ENCODE data around the gene CPEB4.

DNA sequence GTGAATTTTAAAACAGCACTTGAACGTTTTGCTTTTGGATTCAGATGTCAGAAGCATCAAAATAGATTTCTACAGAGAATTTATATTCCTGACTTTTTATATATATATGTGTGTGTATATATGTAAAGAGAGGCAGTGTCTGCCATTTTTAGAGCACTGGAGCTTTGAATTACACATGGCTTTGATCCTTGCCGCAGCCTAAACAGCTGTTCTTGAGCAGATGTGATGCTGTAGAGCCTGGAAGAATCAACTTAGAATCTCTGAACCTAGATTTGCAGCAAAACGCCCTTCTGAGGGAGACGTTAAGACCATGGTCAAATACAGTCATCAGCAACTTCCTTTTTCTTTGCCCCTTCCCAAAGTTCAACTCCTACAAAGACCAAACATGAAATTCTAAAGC is 79.1 kb downstream of the CPEB4 start:
- TF ChIP-seq, protein P1, sequence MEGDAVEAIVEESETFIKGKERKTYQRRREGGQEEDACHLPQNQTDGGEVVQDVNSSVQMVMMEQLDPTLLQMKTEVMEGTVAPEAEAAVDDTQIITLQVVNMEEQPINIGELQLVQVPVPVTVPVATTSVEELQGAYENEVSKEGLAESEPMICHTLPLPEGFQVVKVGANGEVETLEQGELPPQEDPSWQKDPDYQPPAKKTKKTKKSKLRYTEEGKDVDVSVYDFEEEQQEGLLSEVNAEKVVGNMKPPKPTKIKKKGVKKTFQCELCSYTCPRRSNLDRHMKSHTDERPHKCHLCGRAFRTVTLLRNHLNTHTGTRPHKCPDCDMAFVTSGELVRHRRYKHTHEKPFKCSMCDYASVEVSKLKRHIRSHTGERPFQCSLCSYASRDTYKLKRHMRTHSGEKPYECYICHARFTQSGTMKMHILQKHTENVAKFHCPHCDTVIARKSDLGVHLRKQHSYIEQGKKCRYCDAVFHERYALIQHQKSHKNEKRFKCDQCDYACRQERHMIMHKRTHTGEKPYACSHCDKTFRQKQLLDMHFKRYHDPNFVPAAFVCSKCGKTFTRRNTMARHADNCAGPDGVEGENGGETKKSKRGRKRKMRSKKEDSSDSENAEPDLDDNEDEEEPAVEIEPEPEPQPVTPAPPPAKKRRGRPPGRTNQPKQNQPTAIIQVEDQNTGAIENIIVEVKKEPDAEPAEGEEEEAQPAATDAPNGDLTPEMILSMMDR (IDR thresholded peaks at IDR 0.05): no peak
- no peak for TF ChIP-seq POLR2A (IDR thresholded peaks at IDR 0.05)
- TF ChIP-seq EP300 (IDR thresholded peaks at IDR 0.05): no peak

Data from tibial nerve (tissue), 4 donors.